H9 (cell line): ENCODE results near the gene RNASE7. TPM values are rescaled to one million over a fixed set of nuclear protein-coding genes. Genes with fewer than 3 reads are reported as not detected.

Experiments
- DNase-seq: peaks from one replicate; pipeline ENCODE4 v3.0.0-alpha.2; 2017
- H2AFZ ChIP-seq: one replicate; pipeline ENCODE4 v1.6.1; 2013; ENCODE audit warnings: mild to moderate bottlenecking, low read length, control low read depth, moderate library complexity
- H2AK5ac ChIP-seq: 2 replicates; pipeline ENCODE4 v1.6.1; 2013; ENCODE audit warnings: low read length, control low read depth, mixed read lengths; ENCODE audit not compliant: insufficient read length
- H2BK120ac ChIP-seq: one replicate; pipeline ENCODE4 v1.6.1; 2013; ENCODE audit warnings: low read depth, mild to moderate bottlenecking, low read length, control low read depth, inconsistent platforms; ENCODE audit not compliant: poor library complexity, severe bottlenecking
- H2BK12ac ChIP-seq: 2 replicates; pipeline ENCODE4 v1.6.1; 2013; ENCODE audit warnings: low read length, control low read depth, mixed read lengths, low read depth; ENCODE audit not compliant: insufficient read length
- H2BK15ac ChIP-seq: 2 replicates; pipeline ENCODE4 v1.6.1; 2013; ENCODE audit warnings: low read depth, low read length, control low read depth
- H2BK20ac ChIP-seq: one replicate; pipeline ENCODE4 v1.6.1; 2013; ENCODE audit warnings: low read depth, mild to moderate bottlenecking, low read length, control low read depth, inconsistent platforms; ENCODE audit not compliant: poor library complexity, severe bottlenecking
- H2BK5ac ChIP-seq: 2 replicates; pipeline ENCODE4 v1.6.1; 2013; ENCODE audit warnings: low read length, control low read depth, mixed read lengths; ENCODE audit not compliant: insufficient read length
- H3K14ac ChIP-seq: 2 replicates; pipeline ENCODE4 v1.6.1; 2013; ENCODE audit warnings: low read length, control low read depth; ENCODE audit not compliant: insufficient read depth
- H3K18ac ChIP-seq: 2 replicates; pipeline ENCODE4 v1.6.1; 2013; ENCODE audit warnings: low read depth, mild to moderate bottlenecking, mixed read lengths, low read length, control low read depth; ENCODE audit not compliant: insufficient read length
- H3K23ac ChIP-seq: 2 replicates; pipeline ENCODE4 v1.6.1; 2013; ENCODE audit warnings: low read length, control low read depth, mixed read lengths, low read depth; ENCODE audit not compliant: insufficient read length
- H3K23me2 ChIP-seq: 2 replicates; pipeline ENCODE4 v1.6.1; 2013; ENCODE audit warnings: low read depth, mild to moderate bottlenecking, mixed read lengths, low read length, control low read depth; ENCODE audit not compliant: insufficient read length, poor library complexity, severe bottlenecking
- H3K27ac ChIP-seq: 2 replicates; pipeline ENCODE4 v1.5.1; 2013; ENCODE audit warnings: low read length, control low read depth, mixed read lengths, low read depth; ENCODE audit not compliant: insufficient read length
- H3K27me3 ChIP-seq: 2 replicates; pipeline ENCODE4 v1.6.1; 2013; ENCODE audit warnings: low read length, control low read depth, inconsistent platforms; ENCODE audit not compliant: insufficient read depth
- H3K4ac ChIP-seq: 2 replicates; pipeline ENCODE4 v1.6.1; 2013; ENCODE audit warnings: low read depth, mild to moderate bottlenecking, control low read depth, inconsistent platforms, low read length, moderate library complexity
- H3K4me1 ChIP-seq: 2 replicates; pipeline ENCODE4 v1.6.1; 2013; ENCODE audit warnings: low read length, control low read depth, inconsistent platforms; ENCODE audit not compliant: insufficient read depth
- H3K4me2 ChIP-seq: 2 replicates; pipeline ENCODE4 v1.6.1; 2013; ENCODE audit warnings: low read length, control low read depth, mixed read lengths; ENCODE audit not compliant: insufficient read length, insufficient read depth
- H3K56ac ChIP-seq: 2 replicates; pipeline ENCODE4 v1.6.1; 2013; ENCODE audit warnings: low read depth, mild to moderate bottlenecking, mixed read lengths, low read length, control low read depth; ENCODE audit not compliant: insufficient read length
- H3K79me1 ChIP-seq: 2 replicates; pipeline ENCODE4 v1.6.1; 2013; ENCODE audit warnings: low read depth, mild to moderate bottlenecking, moderate library complexity, low read length, control low read depth, inconsistent platforms; ENCODE audit not compliant: insufficient read depth, poor library complexity, severe bottlenecking
- H3K79me2 ChIP-seq: 2 replicates; pipeline ENCODE4 v1.6.1; 2013; ENCODE audit warnings: low read length, control low read depth, inconsistent platforms; ENCODE audit not compliant: insufficient read depth
- H3K9ac ChIP-seq: 2 replicates; pipeline ENCODE4 v1.6.1; 2013; ENCODE audit warnings: low read length, control low read depth, mixed read lengths; ENCODE audit not compliant: insufficient read length; ENCODE audit errors: extremely low read depth
- H3K9me3 ChIP-seq: one replicate; pipeline ENCODE4 v1.6.1; 2013; ENCODE audit warnings: low read depth, low read length, inconsistent platforms; ENCODE audit not compliant: control insufficient read depth
- H3T11ph ChIP-seq: one replicate; pipeline ENCODE4 v1.6.1; 2013; ENCODE audit warnings: mild to moderate bottlenecking, low read length, control low read depth, inconsistent platforms
- H4K20me1 ChIP-seq: one replicate; pipeline ENCODE4 v1.6.1; 2013; ENCODE audit not compliant: control insufficient read depth, insufficient read length, insufficient read depth
- H4K5ac ChIP-seq: 2 replicates; pipeline ENCODE4 v1.6.1; 2013; ENCODE audit warnings: low read depth, mild to moderate bottlenecking, mixed read lengths, low read length, control low read depth; ENCODE audit not compliant: insufficient read length
- H4K8ac ChIP-seq: replicated peaks from 2 replicates; pipeline ENCODE4 v1.6.1; 2013; ENCODE audit warnings: low read length, control low read depth, mixed read lengths, low read depth; ENCODE audit not compliant: insufficient read length
- H4K91ac ChIP-seq: 2 replicates; pipeline ENCODE4 v1.6.1; 2013; ENCODE audit warnings: low read depth, mild to moderate bottlenecking, moderate library complexity, mixed read lengths, low read length, control low read depth; ENCODE audit not compliant: insufficient read length
- H3K27ac Mint-ChIP-seq, 3 experiments: 2 replicates in 2 of 3; 3 replicates in 1 of 3; pipeline ENCODE4 v1.8.0; 2020 to 2021; ENCODE audit warnings: mixed read lengths in 3 of 3, mild to moderate bottlenecking in 1 of 3, moderate library complexity in 1 of 3
- H3K27me3 Mint-ChIP-seq: 2 replicates; pipeline ENCODE4 v1.8.0; 2021; ENCODE audit warnings: low read depth, mild to moderate bottlenecking, moderate library complexity, mixed read lengths
- H3K36me3 Mint-ChIP-seq, 3 experiments: 2 replicates in 2 of 3; 3 replicates in 1 of 3; pipeline ENCODE4 v1.8.0; 2020 to 2021; ENCODE audit warnings: low read depth in 3 of 3, mixed read lengths in 3 of 3; ENCODE audit not compliant: insufficient read depth in 1 of 3
- H3K4me1 Mint-ChIP-seq, 2 experiments: 2 replicates each; pipeline ENCODE4 v1.8.0; 2020; ENCODE audit warnings: mixed read lengths in 2 of 2
- H3K4me3 Mint-ChIP-seq, 2 experiments: 2 replicates in 1 of 2; 3 replicates in 1 of 2; pipeline ENCODE4 v1.8.0; 2020 to 2021; ENCODE audit warnings: mild to moderate bottlenecking in 2 of 2, mixed read lengths in 2 of 2, moderate library complexity in 1 of 2
- H3K9me3 Mint-ChIP-seq, 2 experiments: 2 replicates in 1 of 2; 3 replicates in 1 of 2; pipeline ENCODE4 v1.8.0; 2020; ENCODE audit warnings: mild to moderate bottlenecking in 2 of 2, mixed read lengths in 2 of 2, moderate library complexity in 1 of 2
- CTCF ChIP-seq: fragments of 200-600 bp; sonication (generic); conservative IDR thresholded peaks from 3 replicates; pipeline ENCODE4 v1.8.0; 2021; ENCODE audit warnings: antibody characterized with exemption, mild to moderate bottlenecking
- WGBS: extraction: QIAGEN DNeasy Blood & Tissue Kit; methylation state at CpG from one replicate; pipeline ENCODE4 v1.1.7; 2013; ENCODE audit warnings: missing lambda C conversion rate, low lambda C conversion rate, mixed read lengths; ENCODE audit not compliant: insufficient read length; ENCODE audit errors: extremely low coverage; 5-methylcytosine and 5-hydroxymethylcytosine counted together
- total RNA-seq: library from RNA; stranded (reverse); gene quantifications from 2 replicates; pipeline ENCODE4 v1.2.1, GENCODE V29; 2021

RNASE7 gene
- total RNA-seq, 1 experiment from 2014 or later = not detected

GRCh38 chr14:21037156-21037555 lies 5.0 kb upstream of the RNASE7 start:
- Histone ChIP-seq H3K14ac (no peak overlapping the region), H2BK5ac (no peak overlapping the region), H4K8ac (no peak overlapping the region), H3K23me2 (no peaks in the 10 kb centered on the region), H3T11ph (no peak overlapping the region), H2AFZ (no peak overlapping the region), H3K9me3 (no peaks in the 10 kb centered on the region), H3K27ac (no peak overlapping the region), H3K27me3 (no peaks in the 10 kb centered on the region), H3K9ac (no peak overlapping the region), H4K91ac (no peak overlapping the region), H4K5ac (no peak overlapping the region), H3K79me2 (no peaks in the 10 kb centered on the region), H4K20me1 (no peaks in the 10 kb centered on the region), H3K4ac (no peak overlapping the region), H2BK120ac (no peak overlapping the region), H3K23ac (no peak overlapping the region), H3K4me2 (no peak overlapping the region), H3K4me1 (peaks cover 5% of the 10 kb centered on the region), H2AK5ac (no peak overlapping the region), H3K18ac (no peak overlapping the region), H2BK20ac (no peak overlapping the region), H3K79me1 (no peaks in the 10 kb centered on the region), H3K56ac (no peak overlapping the region), H2BK12ac (no peak overlapping the region), H2BK15ac (no peak overlapping the region)
- no CpG with 5 or more reads among the region's 3 CpGs for WGBS
- H3K4me1 Mint-ChIP-seq = peaks cover 24 to 26% of the 10 kb centered on the region in 2 experiments
- no peak overlapping the region for H3K4me3 Mint-ChIP-seq
- peaks cover 35% of the 10 kb centered on the region for H3K27me3 Mint-ChIP-seq
- H3K27ac Mint-ChIP-seq = no peak overlapping the region
- no peaks in the 10 kb centered on the region for H3K9me3 Mint-ChIP-seq
- DNase-seq = no peak
- TF ChIP-seq CTCF = no peak
- no peaks in the 10 kb centered on the region for H3K36me3 Mint-ChIP-seq
